Peyer's patch (tissue), 4 donors: ENCODE data around the gene TRIM8. TPM values are rescaled to one million over a fixed set of nuclear protein-coding genes. Genes with fewer than 3 reads are reported as not detected.

Experiments used
- DNase-seq, 3 donors: peaks; one replicate each; pipeline ENCODE4 v3.0.0-alpha.2; 2017 to 2019
- H3K27ac ChIP-seq, 4 donors: fragments of 200-600 bp; sonication (generic); one replicate each; pipeline ENCODE4 v1.5.1; 2016 to 2019
- H3K27me3 ChIP-seq, 2 donors: fragments of 200-600 bp; sonication (generic); one replicate each; pipeline ENCODE4 v1.5.1; 2019
- H3K36me3 ChIP-seq, 3 donors: fragments of 200-600 bp; sonication (generic); one replicate each; pipeline ENCODE4 v1.5.1; 2016 to 2019
- H3K4me1 ChIP-seq, 4 donors: fragments of 200-600 bp; sonication (generic); one replicate each; pipeline ENCODE4 v1.5.1; 2016 to 2019
- H3K4me3 ChIP-seq, 4 donors: fragments of 200-600 bp; sonication (generic); 1 replicate in 3 of 4; 2 replicates in 1 of 4; pipeline ENCODE4 v1.5.1; 2016 to 2019; ENCODE audit warnings: mild to moderate bottlenecking in 1 of 4
- H3K9me3 ChIP-seq, 4 donors: fragments of 200-600 bp; sonication (generic); one replicate each; pipeline ENCODE4 v1.5.1; 2016 to 2019; ENCODE audit warnings: mild to moderate bottlenecking in 1 of 4
- CTCF ChIP-seq, 6 experiments: fragments of 450-650 bp in 4 of 6; fragments of 200-600 bp in 2 of 6; sonication (generic) in 1 of 6; IDR thresholded peaks; one replicate each; pipeline ENCODE4 v1.5.1; 2017 to 2019; ENCODE audit warnings: antibody characterized with exemption in 6 of 6, mild to moderate bottlenecking in 3 of 6, moderate library complexity in 1 of 6
- POLR2A ChIP-seq, 2 donors: fragments of 450-650 bp; IDR thresholded peaks; one replicate each; pipeline ENCODE4 v1.5.1; 2017; ENCODE audit warnings: antibody characterized with exemption in 2 of 2, mild to moderate bottlenecking in 2 of 2, moderate library complexity in 2 of 2
- total RNA-seq, 4 donors: library from RNA; depleted of rRNA; stranded (reverse); fragments of >200 nt; gene quantifications; one replicate each; pipeline ENCODE4 v1.1.0, GENCODE V29; 2016

The TRIM8 gene
- total RNA-seq, 4 donors from 2014 or later: 88.3 to 154 (median 119) TPM

GRCh38 chr10:102598243-102598642 lies 46.0 kb upstream of the TRIM8 start:
- TF ChIP-seq POLR2A (IDR thresholded peaks at IDR 0.05): no peak
- TF ChIP-seq CTCF (IDR thresholded peaks at IDR 0.05): no peak
- Histone ChIP-seq H3K4me1 (peaks cover 0 to 8% (median 0%) of the 10 kb centered on the region in 4 donors), H3K4me3 (no peak overlapping the region), H3K36me3 (peaks cover 0 to 42% (median 0%) of the 10 kb centered on the region in 3 donors), H3K27me3 (no peaks in the 10 kb centered on the region), H3K9me3 (no peaks in the 10 kb centered on the region), H3K27ac (no peak overlapping the region)
- DNase-seq: no peak

GRCh38 chr10:102599565-102600327 lies 44.5 kb upstream of the TRIM8 start:
- H3K27ac ChIP-seq: no peak overlapping the region
- peaks cover 0 to 7% (median 0%) of the 10 kb centered on the region in 4 donors for H3K4me1 ChIP-seq
- DNase-seq: no peak
- H3K4me3 ChIP-seq: no peak overlapping the region
- peaks cover 0 to 42% (median 0%) of the 10 kb centered on the region in 3 donors for H3K36me3 ChIP-seq
- H3K9me3 ChIP-seq: no peaks in the 10 kb centered on the region
- TF ChIP-seq CTCF (IDR thresholded peaks at IDR 0.05): no peak
- no peak for TF ChIP-seq POLR2A (IDR thresholded peaks at IDR 0.05)
- no peaks in the 10 kb centered on the region for H3K27me3 ChIP-seq

- TF ChIP-seq POLR2A (IDR thresholded peaks at IDR 0.05): no peak
- TF ChIP-seq CTCF (IDR thresholded peaks at IDR 0.05): no peak
- DNase-seq: no peak
- no peaks in the 10 kb centered on the region for H3K27me3 ChIP-seq
- no peak overlapping the region for H3K4me3 ChIP-seq
- no peaks in the 10 kb centered on the region for H3K9me3 ChIP-seq
- H3K36me3 ChIP-seq: peaks cover 0 to 39% (median 0%) of the 10 kb centered on the region in 3 donors
- H3K4me1 ChIP-seq: peaks cover 0 to 7% (median 0%) of the 10 kb centered on the region in 4 donors
- peak overlapping the region in 1 of 4 donors; percentile 5 for H3K27ac ChIP-seq
Observed at GRCh38 chr10:102600816-102601215, 43.5 kb upstream of the TRIM8 start.

- Histone ChIP-seq H3K4me1 (peaks cover 0 to 2% (median 0%) of the 10 kb centered on the region in 4 donors), H3K9me3 (no peaks in the 10 kb centered on the region), H3K36me3 (peaks cover 0 to 39% (median 0%) of the 10 kb centered on the region in 3 donors), H3K27me3 (no peaks in the 10 kb centered on the region), H3K27ac (peak overlapping the region; percentile 2 to 52 (median 41)), H3K4me3 (no peak overlapping the region)
- no peak for DNase-seq
- TF ChIP-seq POLR2A (IDR thresholded peaks at IDR 0.05) (no peak), CTCF (IDR thresholded peaks at IDR 0.05) (no peak)
Observed at GRCh38 chr10:102601639-102602038, 42.6 kb upstream of the TRIM8 start.

- DNase-seq: no peak
- H3K4me3 ChIP-seq: no peak overlapping the region
- H3K36me3 ChIP-seq: peaks cover 0 to 36% (median 0%) of the 10 kb centered on the region in 3 donors
- H3K27ac ChIP-seq: peak overlapping the region in 3 of 4 donors; percentile 35 to 52 (median 47)
- no peaks in the 10 kb centered on the region for H3K4me1 ChIP-seq
- no peaks in the 10 kb centered on the region for H3K27me3 ChIP-seq
- no peaks in the 10 kb centered on the region for H3K9me3 ChIP-seq
- TF ChIP-seq POLR2A (IDR thresholded peaks at IDR 0.05) (no peak), CTCF (IDR thresholded peaks at IDR 0.05) (no peak)
Observed at GRCh38 chr10:102602272-102603045, 41.8 kb upstream of the TRIM8 start.
